Measurements from ENCODE around the gene ELK3. TPM values are rescaled to one million over a fixed set of nuclear protein-coding genes. Genes with fewer than 3 reads are reported as not detected.

Gene ELK3
- total and polyA plus RNA-seq, 8 donors = 2.9 to 12.9 (median 6.1) TPM

GRCh38 chr12:96212456-96213375, 18.5 kb downstream of the ELK3 start:
- Histone ChIP-seq H3K4me3 (no peak overlapping the region), H3K36me3 (no peaks in the 10 kb centered on the region), H3K27me3 (no peaks in the 10 kb centered on the region), H3K9me3 (no peaks in the 10 kb centered on the region), H3K27ac (no peak overlapping the region), H3K4me1 (no peaks in the 10 kb centered on the region)
- ATAC-seq (no peak), DNase-seq (no peak), FAIRE-seq (no peak)
- intact Hi-C loops (cut with DNase I) = loop anchor here in 1 of 3 donors (10.0 kb wide), 1 partner anchor 148 kb away; no protein-coding TSS in a partner anchor
- TF ChIP-seq CTCF (IDR thresholded peaks at IDR 0.05) = no peak
- 85 to 88% methylated on average over 10 of the region's 10 CpGs for WGBS, 2 donors

- DNase-seq (no peak), FAIRE-seq (no peak), ATAC-seq (no peak)
- no peak for TF ChIP-seq CTCF (IDR thresholded peaks at IDR 0.05)
- H3K9me3 ChIP-seq = no peaks in the 10 kb centered on the region
- H3K27ac ChIP-seq = no peak overlapping the region
- no peaks in the 10 kb centered on the region for H3K36me3 ChIP-seq
- 81 to 82% methylated on average over 7 of the region's 7 CpGs for WGBS, 2 donors
- no peaks in the 10 kb centered on the region for H3K4me1 ChIP-seq
- no peaks in the 10 kb centered on the region for H3K27me3 ChIP-seq
- intact Hi-C loops (cut with DNase I) = loop anchor here in 1 of 3 donors (10.0 kb wide), 1 partner anchor 149 kb away; no protein-coding TSS in a partner anchor
- no peak overlapping the region for H3K4me3 ChIP-seq
Measured at GRCh38 chr12:96213869-96214268, 19.7 kb downstream of the ELK3 start.

- TF ChIP-seq CTCF (IDR thresholded peaks at IDR 0.05) = no peak
- DNase-seq = no peak
- no peaks in the 10 kb centered on the region for H3K27me3 ChIP-seq
- 77 to 84% methylated on average over 8 of the region's 8 CpGs for WGBS, 2 donors
- intact Hi-C loops (cut with DNase I) = loop anchor here in 2 of 3 donors (5.0 to 10.0 kb wide), 2 partner anchors 151 to 154 kb away; no protein-coding TSS in a partner anchor
- H3K4me1 ChIP-seq = no peaks in the 10 kb centered on the region
- H3K27ac ChIP-seq = no peak overlapping the region
- no peaks in the 10 kb centered on the region for H3K36me3 ChIP-seq
- H3K9me3 ChIP-seq = no peaks in the 10 kb centered on the region
- FAIRE-seq = no peak
- ATAC-seq = no peak
- H3K4me3 ChIP-seq = no peak overlapping the region
Measured at GRCh38 chr12:96215919-96216273, 21.7 kb downstream of the ELK3 start.

GRCh38 chr12:96218989-96219678, 25.0 kb downstream of the ELK3 start:
- ATAC-seq (no peak), DNase-seq (no peak), FAIRE-seq (no peak)
- Histone ChIP-seq H3K27me3 (no peaks in the 10 kb centered on the region), H3K9me3 (no peaks in the 10 kb centered on the region), H3K4me1 (no peaks in the 10 kb centered on the region), H3K27ac (no peak overlapping the region), H3K36me3 (no peaks in the 10 kb centered on the region), H3K4me3 (no peak overlapping the region)
- intact Hi-C loops (cut with DNase I) = loop anchor here in 2 of 3 donors (5.0 to 10.0 kb wide), 2 partner anchors 154 to 157 kb away; no protein-coding TSS in a partner anchor
- WGBS, 2 donors = 86 to 88% methylated on average over 11 of the region's 11 CpGs
- TF ChIP-seq CTCF (IDR thresholded peaks at IDR 0.05) = no peak

Measured in pancreas (tissue), 10 donors.